Stimulated activated effector memory CD8-positive, alpha-beta T cell treated with anti-CD3 and anti-CD28 coated beads, Interleukin-12 subunit alpha, Interleukin-12 subunit beta, amount 100 ng/mL, for 72 hours (primary cell): ENCODE data around the gene PRTN3.
"Not testable (repeated sequence)": the region's sequence is repeated elsewhere in the genome, so short reads cannot be mapped to it uniquely, and the experiment has no call there.

ENCODE experiments used
- ATAC-seq: fragments of 150-1000 bp; cut with Tn5 transposase; 2 replicates; pipeline ENCODE4 v1.10.0; 2021
- DNase-seq, 2 donors: peaks; one replicate each; pipeline ENCODE4 v3.0.0; 2021 to 2022; ENCODE audit warnings: low spot score in 2 of 2
- H3K27ac Mint-ChIP-seq: one replicate; pipeline ENCODE4 v1.8.0; 2022; ENCODE audit warnings: mild to moderate bottlenecking, mixed read lengths
- H3K36me3 Mint-ChIP-seq: one replicate; pipeline ENCODE4 v1.8.0; 2022; ENCODE audit warnings: mild to moderate bottlenecking, mixed read lengths
- H3K4me1 Mint-ChIP-seq: one replicate; pipeline ENCODE4 v1.8.0; 2022; ENCODE audit warnings: mixed read lengths
- H3K4me3 Mint-ChIP-seq: one replicate; pipeline ENCODE4 v1.8.0; 2022; ENCODE audit warnings: mild to moderate bottlenecking, mixed read lengths
- H3K9me3 Mint-ChIP-seq: one replicate; pipeline ENCODE4 v1.8.0; 2022; ENCODE audit warnings: mixed read lengths

Gene PRTN3

DNA sequence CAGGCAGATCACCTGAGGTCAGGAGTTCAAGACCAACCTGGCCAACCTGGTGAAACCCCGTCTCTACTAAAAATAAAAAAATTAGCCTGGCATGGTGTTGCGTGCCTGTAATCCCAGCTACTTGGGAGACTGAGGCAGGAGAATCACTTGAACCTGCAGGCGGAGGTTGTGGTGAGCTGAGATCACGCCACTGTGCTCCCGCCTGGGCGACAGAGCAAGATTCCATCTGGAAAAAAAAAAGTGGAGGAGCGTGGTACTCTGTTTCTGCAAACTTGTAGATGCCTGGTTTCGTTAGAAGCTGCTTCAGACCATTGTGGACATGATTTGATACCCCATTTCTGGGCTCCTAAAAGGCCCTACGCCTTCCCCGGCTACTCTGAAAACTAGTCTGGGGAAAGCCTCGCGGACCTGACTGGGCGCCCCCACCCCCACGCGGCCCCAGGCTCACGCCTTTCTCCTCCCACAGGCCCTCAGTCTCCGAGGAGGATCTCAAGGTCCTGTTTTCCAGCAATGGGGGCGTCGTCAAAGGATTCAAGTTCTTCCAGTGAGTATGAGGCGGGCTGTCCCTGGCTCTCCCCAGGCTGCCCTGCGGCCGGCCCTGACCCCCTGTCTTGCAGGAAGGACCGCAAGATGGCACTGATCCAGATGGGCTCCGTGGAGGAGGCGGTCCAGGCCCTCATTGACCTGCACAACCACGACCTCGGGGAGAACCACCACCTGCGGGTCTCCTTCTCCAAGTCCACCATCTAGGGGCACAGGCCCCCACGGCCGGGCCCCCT is 30.5 kb upstream of the PRTN3 start:
- ATAC-seq: no peak
- Mint-ChIP-seq H3K36me3 (peaks cover 91% of the 10 kb centered on the region), H3K9me3 (no peaks in the 10 kb centered on the region), H3K4me3 (no peak overlapping the region), H3K4me1 (peaks cover 17% of the 10 kb centered on the region), H3K27ac (no peak overlapping the region)
- DNase-seq: no peak

DNA sequence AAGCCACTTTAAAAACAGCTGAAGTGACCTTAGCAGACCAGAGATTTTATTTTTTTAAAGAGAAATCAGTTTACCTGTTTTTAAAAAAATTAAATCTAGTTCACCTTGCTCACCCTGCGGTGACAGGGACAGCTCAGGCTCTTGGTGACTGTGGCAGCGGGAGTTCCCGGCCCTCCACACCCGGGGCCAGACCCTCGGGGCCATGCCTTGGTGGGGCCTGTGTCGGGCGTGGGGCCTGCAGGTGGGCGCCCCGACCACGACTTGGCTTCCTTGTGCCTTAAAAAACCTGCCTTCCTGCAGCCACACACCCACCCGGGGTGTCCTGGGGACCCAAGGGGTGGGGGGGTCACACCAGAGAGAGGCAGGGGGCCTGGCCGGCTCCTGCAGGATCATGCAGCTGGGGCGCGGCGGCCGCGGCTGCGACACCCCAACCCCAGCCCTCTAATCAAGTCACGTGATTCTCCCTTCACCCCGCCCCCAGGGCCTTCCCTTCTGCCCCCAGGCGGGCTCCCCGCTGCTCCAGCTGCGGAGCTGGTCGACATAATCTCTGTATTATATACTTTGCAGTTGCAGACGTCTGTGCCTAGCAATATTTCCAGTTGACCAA is 29.8 kb upstream of the PRTN3 start:
- ATAC-seq (no peak), DNase-seq (no peak)
- Mint-ChIP-seq H3K4me1 (peaks cover 19% of the 10 kb centered on the region), H3K27ac (peak overlapping the region; percentile 52), H3K36me3 (peaks cover 91% of the 10 kb centered on the region), H3K9me3 (no peaks in the 10 kb centered on the region), H3K4me3 (no peak overlapping the region)

DNA sequence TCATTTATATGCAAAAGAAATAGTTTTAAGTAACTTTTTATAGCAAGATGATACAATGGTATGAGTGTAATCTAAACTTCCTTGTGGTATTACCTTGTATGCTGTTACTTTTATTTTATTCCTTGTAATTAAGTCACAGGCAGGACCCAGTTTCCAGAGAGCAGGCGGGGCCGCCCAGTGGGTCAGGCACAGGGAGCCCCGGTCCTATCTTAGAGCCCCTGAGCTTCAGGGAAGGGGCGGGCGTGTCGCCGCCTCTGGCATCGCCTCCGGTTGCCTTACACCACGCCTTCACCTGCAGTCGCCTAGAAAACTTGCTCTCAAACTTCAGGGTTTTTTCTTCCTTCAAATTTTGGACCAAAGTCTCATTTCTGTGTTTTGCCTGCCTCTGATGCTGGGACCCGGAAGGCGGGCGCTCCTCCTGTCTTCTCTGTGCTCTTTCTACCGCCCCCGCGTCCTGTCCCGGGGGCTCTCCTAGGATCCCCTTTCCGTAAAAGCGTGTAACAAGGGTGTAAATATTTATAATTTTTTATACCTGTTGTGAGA is 29.2 kb upstream of the PRTN3 start:
- H3K36me3 Mint-ChIP-seq: peaks cover 92% of the 10 kb centered on the region
- no peak overlapping the region for H3K4me3 Mint-ChIP-seq
- H3K9me3 Mint-ChIP-seq: no peaks in the 10 kb centered on the region
- H3K27ac Mint-ChIP-seq: peak overlapping the region; percentile 52
- no peak for ATAC-seq
- peaks cover 25% of the 10 kb centered on the region for H3K4me1 Mint-ChIP-seq
- no peak for DNase-seq

DNA sequence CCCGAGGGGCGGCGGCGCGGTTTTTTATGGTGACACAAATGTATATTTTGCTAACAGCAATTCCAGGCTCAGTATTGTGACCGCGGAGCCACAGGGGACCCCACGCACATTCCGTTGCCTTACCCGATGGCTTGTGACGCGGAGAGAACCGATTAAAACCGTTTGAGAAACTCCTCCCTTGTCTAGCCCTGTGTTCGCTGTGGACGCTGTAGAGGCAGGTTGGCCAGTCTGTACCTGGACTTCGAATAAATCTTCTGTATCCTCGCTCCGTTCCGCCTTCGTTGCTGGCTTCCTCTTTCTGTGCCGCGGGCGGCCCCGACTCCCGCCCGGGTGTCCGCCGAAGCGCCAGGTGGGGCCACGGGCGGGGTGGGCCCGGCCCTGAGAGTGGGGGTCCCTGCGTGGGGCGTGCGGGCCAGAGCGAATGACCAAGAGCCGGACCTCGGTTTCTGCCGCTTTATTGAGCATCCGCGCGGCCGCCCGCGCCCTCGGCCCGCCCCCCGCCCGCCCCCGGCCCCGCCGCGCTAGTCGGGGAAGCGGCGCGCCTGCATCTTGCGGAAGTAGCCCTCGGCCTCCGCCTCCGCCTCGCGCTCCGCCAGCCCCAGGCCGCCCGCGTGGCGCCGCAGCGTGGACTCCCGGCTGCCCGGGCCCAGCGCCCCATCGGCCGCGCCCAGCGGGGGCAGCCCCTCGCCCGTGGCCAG is 28.6 kb upstream of the PRTN3 start:
- Mint-ChIP-seq H3K9me3 (no peaks in the 10 kb centered on the region), H3K4me3 (no peak overlapping the region), H3K36me3 (peaks cover 92% of the 10 kb centered on the region), H3K27ac (no peak overlapping the region), H3K4me1 (peaks cover 24% of the 10 kb centered on the region)
- DNase-seq: no peak
- ATAC-seq: no peak

DNA sequence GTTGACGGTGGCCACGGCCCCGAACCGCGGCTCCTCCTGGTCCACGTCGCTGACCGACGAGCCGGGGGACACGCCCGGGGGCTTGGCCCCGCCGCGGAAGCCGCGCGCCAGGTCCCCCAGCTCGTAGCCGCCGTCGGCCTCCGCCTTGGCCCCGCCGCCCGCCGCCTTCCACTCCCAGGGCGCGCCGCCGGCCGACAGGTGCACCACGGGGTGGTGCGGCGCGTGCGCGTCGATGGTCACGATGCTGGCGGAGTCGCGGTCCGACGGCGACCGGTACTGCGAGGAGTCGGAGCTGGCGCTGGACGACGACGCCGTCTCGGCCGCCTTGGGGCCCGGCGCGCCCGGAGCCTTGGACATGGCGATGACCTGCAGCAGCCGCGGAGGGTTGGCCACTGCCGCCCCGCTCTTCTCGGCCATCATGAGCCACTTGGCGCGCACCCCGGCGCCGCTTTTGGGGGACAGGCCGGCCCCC is 28.0 kb upstream of the PRTN3 start:
- H3K36me3 Mint-ChIP-seq: peaks cover 86% of the 10 kb centered on the region

DNA sequence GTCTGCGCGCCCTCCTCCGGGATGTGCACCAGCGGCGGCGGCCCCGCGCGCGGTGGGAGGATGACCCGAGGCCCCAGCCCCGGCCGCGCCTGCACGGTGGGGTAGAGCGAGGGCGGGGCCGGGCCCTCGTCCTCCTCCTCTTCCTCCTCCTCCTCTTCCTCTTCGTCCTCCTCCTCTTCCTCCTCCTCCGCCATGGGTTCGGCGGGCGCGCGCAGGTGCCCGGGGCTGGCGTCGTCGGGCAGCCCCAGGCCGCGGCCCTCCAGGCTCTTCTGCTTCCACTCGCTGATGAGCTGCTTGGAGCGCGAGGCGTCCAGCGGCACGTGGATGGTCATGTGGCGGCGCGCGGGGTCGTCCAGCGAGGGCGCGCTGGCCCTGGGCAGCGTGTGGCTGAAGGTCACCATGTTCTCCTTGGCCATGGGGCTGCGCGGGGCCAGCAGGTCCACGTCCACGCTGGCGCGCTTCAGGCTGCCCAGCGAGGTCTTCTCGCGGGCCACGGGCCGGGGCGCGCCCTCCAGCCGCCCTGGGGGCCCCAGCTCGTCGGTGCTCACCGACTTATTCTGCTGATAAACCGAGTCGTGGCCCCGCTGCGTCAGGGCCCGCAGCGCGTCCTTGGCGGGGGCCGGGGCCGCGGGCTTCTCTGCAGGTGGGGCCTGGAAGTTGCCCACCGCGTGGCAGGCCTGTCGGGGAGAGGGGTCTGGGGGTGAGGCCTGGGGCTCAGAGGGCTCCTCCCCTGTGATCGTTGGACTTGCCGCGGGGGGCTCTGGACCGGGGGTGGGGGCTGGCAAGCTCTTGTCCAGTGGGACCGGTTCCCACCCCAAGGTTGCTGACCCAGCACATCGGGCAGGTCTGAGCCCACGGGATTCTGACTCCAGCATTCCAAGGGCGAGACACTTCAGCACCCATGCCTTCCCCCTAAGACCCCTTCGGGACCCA is 27.3 kb upstream of the PRTN3 start:
- H3K36me3 Mint-ChIP-seq: peaks cover 79% of the 10 kb centered on the region
- peak overlapping the region; percentile 88 for H3K27ac Mint-ChIP-seq
- H3K4me3 Mint-ChIP-seq: no peak overlapping the region
- DNase-seq (no peak), ATAC-seq (no peak)
- peaks cover 16% of the 10 kb centered on the region for H3K4me1 Mint-ChIP-seq
- no peaks in the 10 kb centered on the region for H3K9me3 Mint-ChIP-seq

More for the DNA sequence above, 28.0 kb upstream of the PRTN3 start:
- peaks cover 18% of the 10 kb centered on the region for H3K4me1 Mint-ChIP-seq
- no peaks in the 10 kb centered on the region for H3K9me3 Mint-ChIP-seq
- ATAC-seq (no peak), DNase-seq (no peak)
- H3K27ac Mint-ChIP-seq: peak overlapping the region; percentile 88
- H3K4me3 Mint-ChIP-seq: no peak overlapping the region

DNA sequence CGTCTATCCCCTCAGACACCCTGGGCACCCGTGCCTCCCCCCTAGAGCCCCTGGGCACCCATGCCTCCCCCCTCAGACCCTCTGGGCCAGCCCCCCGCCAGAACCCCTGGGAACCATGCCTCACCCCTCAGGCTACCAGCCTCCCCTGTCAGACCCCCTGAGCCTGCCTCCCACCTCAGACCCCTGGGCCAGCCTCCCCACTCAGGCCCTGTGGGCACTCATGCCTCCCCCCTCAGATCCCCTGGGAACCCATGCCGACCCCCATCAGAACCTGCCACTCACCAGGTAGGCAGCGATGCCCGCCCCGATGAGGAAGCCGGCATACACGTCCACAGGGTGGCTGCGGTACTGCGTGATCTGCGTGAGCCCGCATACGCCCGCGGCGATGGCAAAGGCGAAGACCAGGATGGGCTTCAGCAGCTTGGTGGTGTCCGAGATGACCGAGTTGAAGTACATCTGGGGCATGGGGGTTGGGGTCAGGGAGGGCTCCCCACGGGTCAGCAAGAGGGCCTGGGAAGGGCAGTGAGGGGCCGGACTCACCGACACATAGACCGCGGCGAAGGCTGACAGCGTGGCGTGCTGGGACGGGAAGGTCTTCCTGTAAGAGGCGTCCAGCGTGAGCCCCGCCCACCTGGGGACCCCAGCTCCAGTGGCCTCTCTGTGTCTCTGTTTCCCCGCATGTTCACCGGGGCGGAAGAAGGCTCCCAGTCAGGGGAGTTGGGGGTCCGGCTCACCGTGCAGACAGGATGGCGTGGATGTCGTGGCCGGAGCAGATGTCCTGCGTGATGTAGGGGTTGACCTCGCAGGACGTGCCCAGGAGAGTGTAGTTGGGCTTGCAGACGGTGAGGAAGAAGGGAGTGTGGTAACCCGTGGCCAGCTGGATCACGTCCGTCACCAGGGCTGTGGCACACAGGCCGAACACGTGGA is 26.4 kb upstream of the PRTN3 start:
- Mint-ChIP-seq H3K9me3 (no peaks in the 10 kb centered on the region), H3K4me1 (peaks cover 16% of the 10 kb centered on the region), H3K36me3 (peaks cover 70% of the 10 kb centered on the region), H3K4me3 (no peak overlapping the region), H3K27ac (peak overlapping the region; percentile 88)
- peak; percentile 22 for ATAC-seq
- no peak for DNase-seq

DNA sequence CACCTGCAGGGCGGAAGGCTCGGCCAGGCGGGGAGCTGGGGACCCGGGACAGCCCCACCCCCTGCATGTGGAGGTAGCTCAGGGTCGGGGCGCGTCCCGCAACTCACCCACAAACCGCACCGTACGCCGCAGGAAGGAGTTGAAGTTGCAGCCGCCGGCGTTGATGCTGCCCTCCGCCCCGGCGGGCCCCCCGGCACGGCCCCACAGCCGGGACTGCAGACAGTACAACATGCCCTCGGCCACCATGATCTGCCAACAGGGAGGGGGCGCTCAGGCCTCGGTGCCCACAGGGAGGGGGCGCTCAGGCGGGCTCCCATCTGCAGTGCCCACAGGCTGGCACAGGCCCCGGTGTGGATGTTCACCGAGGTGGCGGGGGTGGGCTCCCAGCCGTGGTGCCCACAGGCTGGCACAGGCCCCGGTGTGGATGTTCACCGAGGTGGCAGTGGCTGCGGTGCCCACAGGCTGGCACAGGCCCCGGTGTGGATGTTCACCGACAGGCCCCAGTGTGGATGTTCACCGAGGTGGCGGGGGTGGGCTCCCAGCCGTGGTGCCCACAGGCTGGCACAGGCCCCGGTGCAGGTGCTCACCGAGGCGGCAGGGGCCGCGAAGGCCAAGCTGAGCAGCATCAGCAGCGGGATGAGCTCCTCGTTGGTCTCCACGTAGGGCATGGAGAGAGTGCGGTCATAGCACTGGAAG is 25.6 kb upstream of the PRTN3 start:
- Mint-ChIP-seq H3K4me1 (peaks cover 16% of the 10 kb centered on the region), H3K27ac (peak overlapping the region; percentile 88), H3K4me3 (no peak overlapping the region), H3K36me3 (peaks cover 62% of the 10 kb centered on the region), H3K9me3 (no peaks in the 10 kb centered on the region)
- DNase-seq (no peak), ATAC-seq (peak; percentile 19)

DNA sequence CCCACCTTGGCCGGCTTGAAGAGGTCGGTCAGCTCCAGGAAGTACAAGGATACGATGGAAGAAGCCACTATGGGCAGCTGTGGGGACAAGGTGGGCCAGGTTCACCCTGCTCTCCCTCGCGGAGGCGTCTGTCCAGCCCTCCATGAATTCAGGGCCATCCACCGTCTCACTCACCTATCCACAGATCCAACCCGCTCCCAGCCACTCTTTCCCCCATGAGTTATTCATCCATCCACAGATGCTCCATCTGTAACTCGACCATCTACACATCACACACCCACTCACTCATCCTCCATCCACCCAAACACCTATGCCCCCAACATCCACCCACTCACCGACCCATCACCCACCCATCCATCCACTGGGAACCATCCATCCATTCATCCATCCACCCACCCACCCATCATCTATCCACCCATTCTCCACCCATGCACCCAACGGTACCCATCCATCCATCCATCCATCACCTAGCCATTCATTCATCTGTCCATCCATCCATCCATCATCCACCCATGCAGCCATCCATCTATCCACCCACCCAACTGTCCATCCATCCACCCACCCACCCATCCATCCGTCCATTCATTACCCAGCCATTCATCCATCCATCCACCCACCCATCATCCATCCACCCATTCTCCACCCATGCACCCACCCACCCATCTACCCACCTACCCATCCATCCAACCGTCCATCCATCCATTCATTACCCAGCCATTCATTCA is 24.9 kb upstream of the PRTN3 start:
- no peak for DNase-seq
- H3K4me3 Mint-ChIP-seq: no peak overlapping the region
- peak; percentile 4 for ATAC-seq

DNA sequence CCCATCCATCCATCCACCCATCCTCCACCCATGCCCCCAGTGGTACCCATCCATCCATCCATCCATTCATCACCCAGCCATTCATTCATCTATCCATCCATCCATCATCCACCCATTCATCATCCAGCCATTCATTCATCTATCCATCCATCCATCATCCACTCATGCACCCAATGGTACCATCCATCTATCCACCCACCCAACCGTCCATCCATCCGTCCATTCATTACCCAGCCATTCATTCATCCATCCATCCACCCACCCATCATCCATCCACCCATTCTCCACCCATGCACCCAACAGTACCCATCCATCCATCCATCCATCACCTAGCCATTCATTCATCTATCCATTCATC is 24.3 kb upstream of the PRTN3 start:
- DNase-seq: no peak
- peaks cover 16% of the 10 kb centered on the region for H3K4me1 Mint-ChIP-seq
- H3K36me3 Mint-ChIP-seq: peaks cover 49% of the 10 kb centered on the region
- no peaks in the 10 kb centered on the region for H3K9me3 Mint-ChIP-seq
- ATAC-seq: no peak
- H3K4me3 Mint-ChIP-seq: no peak overlapping the region
- peak overlapping the region; percentile 56 for H3K27ac Mint-ChIP-seq

More for the DNA sequence above, 24.9 kb upstream of the PRTN3 start:
- H3K4me1 Mint-ChIP-seq: peaks cover 16% of the 10 kb centered on the region
- no peaks in the 10 kb centered on the region for H3K9me3 Mint-ChIP-seq
- H3K36me3 Mint-ChIP-seq: peaks cover 55% of the 10 kb centered on the region
- peak overlapping the region; percentile 56 for H3K27ac Mint-ChIP-seq

DNA sequence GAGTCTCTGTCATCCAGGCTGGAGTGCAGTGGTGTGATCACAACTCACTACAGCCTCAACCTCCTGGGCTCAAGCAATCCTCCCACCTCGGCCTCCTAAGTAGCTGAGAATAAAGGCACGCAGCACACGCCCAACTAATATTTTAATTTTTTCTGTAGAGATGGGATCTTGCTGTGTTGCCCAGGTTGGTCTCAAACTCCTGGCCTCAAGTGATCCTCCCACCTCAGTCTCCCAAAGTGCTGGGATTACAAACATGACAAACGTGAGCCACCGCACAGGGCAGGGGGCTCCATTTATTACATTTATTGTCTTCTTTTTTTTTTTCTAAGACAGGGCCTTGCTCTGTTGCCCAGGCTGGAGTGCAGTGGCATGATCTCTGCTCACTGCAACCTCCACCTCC is 20.6 kb upstream of the PRTN3 start:
- DNase-seq, H3K27ac Mint-ChIP-seq, H3K9me3 Mint-ChIP-seq, H3K4me1 Mint-ChIP-seq, ATAC-seq, H3K4me3 Mint-ChIP-seq: not testable (repeated sequence)
- H3K36me3 Mint-ChIP-seq: peaks cover 20% of the 10 kb centered on the region

DNA sequence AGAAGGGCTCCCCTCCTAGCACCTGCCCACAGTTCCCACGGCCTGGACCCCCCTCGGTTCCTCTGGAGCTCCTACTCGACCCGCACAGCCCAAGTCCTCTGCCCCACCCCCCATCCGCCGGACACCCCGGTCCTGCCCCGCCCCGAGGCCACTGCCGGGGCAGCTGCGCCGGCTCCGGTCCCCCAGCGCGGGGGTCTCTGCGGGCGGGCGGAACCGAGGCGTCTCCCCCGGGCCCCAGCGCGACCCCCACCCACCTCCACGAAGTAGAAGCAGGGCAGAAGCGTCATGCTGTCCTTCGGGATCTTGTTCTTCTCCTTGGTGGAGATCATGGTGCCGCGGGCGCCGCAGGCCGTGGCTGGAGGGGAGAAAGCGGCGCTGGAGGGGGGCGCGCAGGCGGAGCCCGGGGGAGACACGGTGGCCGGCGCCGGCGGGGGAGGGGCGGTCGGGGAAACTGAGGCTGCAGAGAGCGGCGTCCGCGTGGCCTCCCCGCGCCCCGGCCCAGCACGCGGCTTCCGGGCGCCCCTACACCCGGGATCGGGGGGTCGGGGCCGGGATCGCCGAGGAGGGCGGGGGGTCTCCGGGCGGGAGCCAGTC is 19.5 kb upstream of the PRTN3 start:
- peaks cover 4% of the 10 kb centered on the region for H3K4me1 Mint-ChIP-seq
- ATAC-seq (no peak), DNase-seq (no peak)
- no peaks in the 10 kb centered on the region for H3K9me3 Mint-ChIP-seq
- no peak overlapping the region for H3K4me3 Mint-ChIP-seq
- H3K36me3 Mint-ChIP-seq: peaks cover 9% of the 10 kb centered on the region
- H3K27ac Mint-ChIP-seq: no peak overlapping the region
